ENCODE data around the gene UGT3A2. TPM values are rescaled to one million over a fixed set of nuclear protein-coding genes. Genes with fewer than 3 reads are reported as not detected.

UGT3A2 gene
- total RNA-seq, 4 donors from 2014 or later = not detected

DNA sequence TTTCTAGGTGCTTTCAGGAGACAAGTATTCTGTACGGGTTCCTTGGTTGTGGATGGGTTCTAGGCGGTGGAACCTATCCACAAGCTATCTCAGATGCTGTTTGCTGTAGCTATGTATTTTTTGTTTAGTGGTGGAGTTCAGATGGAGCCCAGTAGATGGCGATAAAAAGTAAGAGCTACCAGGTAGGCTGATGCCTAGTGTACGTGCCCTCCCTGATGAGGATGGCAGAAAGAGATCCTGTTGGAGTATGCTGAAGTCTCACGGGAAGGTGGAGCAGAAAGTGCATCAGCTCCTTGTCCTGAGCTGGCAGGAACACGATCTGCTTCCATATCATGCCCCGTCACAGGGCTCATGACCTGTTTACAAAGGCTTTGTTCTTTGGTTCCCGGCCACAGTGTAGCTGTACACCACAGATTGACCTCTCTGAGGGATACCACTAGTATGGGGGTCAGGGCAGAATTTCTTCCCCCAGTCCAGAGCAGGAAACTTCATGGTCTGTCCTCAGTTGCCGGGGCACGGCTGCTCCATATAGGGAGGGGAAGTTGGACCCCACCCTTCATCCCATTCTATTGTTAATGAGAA is 12.6 kb upstream of the UGT3A2 start:
- TF ChIP-seq, protein P1, sequence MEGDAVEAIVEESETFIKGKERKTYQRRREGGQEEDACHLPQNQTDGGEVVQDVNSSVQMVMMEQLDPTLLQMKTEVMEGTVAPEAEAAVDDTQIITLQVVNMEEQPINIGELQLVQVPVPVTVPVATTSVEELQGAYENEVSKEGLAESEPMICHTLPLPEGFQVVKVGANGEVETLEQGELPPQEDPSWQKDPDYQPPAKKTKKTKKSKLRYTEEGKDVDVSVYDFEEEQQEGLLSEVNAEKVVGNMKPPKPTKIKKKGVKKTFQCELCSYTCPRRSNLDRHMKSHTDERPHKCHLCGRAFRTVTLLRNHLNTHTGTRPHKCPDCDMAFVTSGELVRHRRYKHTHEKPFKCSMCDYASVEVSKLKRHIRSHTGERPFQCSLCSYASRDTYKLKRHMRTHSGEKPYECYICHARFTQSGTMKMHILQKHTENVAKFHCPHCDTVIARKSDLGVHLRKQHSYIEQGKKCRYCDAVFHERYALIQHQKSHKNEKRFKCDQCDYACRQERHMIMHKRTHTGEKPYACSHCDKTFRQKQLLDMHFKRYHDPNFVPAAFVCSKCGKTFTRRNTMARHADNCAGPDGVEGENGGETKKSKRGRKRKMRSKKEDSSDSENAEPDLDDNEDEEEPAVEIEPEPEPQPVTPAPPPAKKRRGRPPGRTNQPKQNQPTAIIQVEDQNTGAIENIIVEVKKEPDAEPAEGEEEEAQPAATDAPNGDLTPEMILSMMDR (IDR thresholded peaks at IDR 0.05; ENCODE audit: low read depth) = no peak

DNA sequence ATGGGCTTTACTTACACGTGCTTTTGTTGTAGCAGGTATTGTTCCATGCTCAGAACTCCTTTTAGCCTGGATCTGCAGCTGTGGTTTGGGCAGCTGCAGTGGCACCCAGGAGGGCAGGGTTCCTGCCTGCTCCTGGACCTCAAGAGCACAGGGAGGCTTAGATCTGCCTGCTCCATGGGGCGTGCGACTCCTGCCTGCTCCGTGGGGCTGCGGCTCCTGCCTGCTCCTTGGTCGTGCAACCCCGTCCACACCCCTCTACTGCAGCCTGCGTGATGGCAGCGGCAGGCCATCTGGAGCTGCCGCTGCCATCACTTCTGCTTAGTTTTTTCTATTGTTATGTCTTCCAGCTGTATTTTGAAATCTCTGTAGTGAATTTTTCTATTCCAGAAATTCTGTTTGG is 11.7 kb upstream of the UGT3A2 start:
- TF ChIP-seq, protein P1 (IDR thresholded peaks at IDR 0.05; ENCODE audit: low read depth) = no peak

DNA sequence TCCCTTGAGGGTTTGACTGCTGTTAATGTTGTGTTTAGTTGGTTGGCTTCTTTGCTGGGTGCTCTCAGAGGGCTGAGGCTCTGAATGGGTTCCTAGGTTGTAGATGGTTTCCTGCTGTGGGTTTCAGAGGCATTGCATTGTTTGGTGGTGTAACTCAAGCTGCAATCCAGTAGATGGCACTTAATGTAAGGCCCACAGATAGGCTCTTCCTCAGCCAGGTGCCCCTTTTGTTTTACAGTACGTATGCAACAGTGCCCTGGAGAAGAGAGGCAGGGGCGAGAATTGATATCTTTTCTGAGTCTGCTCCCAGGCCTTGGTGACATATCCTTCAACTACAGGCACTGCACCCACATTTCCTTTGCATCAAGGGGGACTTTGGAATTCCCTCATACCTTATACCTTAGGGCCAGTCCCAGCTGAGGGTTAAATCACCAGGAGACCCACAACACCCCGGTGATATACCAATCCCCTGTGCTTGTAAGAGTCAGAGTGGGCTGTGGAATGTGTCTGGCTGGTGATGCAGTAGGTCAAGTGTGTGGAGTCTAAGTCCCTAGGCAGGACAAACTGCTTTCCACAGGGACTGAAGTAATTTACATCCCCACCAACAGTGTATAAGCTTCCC is 7.0 kb upstream of the UGT3A2 start:
- TF ChIP-seq, protein P1 (IDR thresholded peaks at IDR 0.05; ENCODE audit: low read depth) = no peak

DNA sequence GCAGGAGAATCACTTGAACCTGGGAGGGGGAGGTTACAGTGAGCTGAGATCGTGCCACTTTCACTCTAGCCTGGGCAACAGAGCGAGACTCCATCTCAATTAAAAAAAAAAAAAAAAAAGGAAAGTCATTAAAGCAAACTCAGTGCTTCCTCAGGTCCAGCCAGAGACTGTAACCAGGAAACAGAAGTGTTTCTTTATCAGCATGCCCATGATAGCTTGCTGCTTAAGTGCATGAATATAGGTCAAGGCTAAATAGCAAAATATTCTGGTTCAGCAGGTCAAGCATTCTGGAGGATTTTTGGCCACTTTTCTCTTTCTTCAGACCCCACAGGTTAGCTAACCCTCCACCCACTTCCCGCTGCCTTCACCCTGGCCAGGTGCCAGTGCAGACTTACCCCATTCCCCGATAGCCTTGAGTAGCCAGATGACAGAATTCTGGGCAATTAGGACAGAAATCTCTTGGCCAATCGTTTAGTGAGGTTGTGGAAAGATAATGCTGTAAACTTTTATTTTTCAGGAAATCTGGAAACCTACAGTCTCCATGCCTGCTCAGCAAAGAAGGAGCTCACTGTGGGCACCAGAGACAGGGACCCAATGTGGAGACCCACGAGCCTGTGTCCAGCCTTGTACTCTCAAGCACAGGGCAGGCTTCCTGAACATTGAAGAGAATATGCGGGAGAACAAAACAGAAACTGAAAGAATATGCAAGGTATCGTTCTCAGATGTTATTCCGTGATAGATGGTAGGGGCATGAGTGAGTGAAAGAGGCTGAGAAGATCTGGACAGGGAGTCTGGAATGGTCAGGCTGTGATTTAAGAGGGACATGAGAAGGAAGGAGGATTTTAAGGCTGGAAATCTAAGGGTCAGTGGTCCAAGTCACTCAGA is 4.2 kb upstream of the UGT3A2 start:
- TF ChIP-seq, protein P1 (IDR thresholded peaks at IDR 0.05; ENCODE audit: low read depth) = no peak

DNA sequence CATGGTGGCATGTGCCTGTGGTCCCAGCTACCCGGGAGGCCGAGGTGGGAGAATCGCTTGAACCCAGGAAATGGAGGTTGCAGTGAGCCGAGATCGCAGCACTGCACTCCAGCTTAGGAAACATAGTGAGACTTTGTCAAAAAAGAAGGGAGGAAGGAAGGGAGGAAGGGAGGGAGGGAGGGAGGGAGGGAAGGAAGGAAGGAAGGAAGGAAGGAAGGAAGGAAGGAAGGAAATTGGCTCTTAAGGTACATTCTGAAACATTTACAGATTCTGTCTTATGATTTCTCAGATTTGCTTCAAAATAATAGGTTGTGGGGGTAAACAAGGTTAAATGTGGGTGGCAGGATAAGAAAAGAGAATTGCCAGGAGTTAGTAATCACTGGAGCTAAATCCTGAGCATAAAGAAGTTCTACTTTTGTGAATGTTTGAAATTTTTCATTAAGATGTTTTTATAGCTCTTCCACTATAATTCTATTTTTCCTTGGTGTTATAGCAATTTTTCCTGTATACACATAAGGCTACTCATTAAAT is 2.1 kb upstream of the UGT3A2 start:
- TF ChIP-seq, protein P1 (IDR thresholded peaks at IDR 0.05; ENCODE audit: low read depth) = no peak

DNA sequence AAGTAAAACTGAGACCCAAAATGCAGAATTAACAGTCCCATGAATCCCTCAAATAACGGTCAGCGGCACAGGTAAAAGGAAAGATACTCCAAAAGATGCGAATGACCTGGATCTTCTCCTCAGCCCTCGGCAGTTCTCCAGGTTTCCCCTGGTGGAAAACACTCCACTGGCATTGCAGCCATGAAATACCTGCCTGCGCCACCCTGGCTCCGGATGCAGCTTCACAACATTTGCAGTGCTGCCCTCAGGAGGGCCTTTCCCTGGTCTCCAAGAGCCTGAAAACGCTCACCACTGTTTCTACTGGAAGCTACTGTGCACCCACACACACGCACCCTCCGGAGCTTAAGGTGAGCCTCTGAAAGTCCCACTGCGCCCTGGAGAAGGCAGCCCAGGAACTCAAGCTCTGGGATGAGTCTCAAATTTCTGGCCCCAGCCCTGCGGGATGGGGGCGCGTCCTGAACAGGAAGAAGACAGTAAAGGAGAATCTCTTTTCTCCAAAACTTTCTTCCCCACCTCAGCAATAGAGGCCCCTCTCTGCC is 612 bp downstream of the UGT3A2 start:
- TF ChIP-seq, protein P1 (IDR thresholded peaks at IDR 0.05; ENCODE audit: low read depth) = no peak
